Measurements from ENCODE around the gene NPTN. TPM values are rescaled to one million over a fixed set of nuclear protein-coding genes. Genes with fewer than 3 reads are reported as not detected.

The NPTN gene
- 115 and 164 TPM in 2 replicates for total RNA-seq (2014; rRNA removed)
- Bru-seq, nascent RNA = percentile 87 among the genes with signal in this experiment
- BruChase-seq, experiment 1, labeled RNA remaining after a 6-hour chase = percentile 78 among the genes with signal in this experiment
- BruChase-seq, experiment 2, labeled RNA remaining after a 2-hour chase = percentile 86 among the genes with signal in this experiment
- long read RNA-seq, transcript NPTN-202 (8 exons, 2,817 nt) = major isoform, 192 of 211 reads
- long read RNA-seq, partial matches to known transcripts = 5 of 211 reads
- long read RNA-seq, other reads (novel, unspliced or antisense) = 12 of 211 reads

DNA sequence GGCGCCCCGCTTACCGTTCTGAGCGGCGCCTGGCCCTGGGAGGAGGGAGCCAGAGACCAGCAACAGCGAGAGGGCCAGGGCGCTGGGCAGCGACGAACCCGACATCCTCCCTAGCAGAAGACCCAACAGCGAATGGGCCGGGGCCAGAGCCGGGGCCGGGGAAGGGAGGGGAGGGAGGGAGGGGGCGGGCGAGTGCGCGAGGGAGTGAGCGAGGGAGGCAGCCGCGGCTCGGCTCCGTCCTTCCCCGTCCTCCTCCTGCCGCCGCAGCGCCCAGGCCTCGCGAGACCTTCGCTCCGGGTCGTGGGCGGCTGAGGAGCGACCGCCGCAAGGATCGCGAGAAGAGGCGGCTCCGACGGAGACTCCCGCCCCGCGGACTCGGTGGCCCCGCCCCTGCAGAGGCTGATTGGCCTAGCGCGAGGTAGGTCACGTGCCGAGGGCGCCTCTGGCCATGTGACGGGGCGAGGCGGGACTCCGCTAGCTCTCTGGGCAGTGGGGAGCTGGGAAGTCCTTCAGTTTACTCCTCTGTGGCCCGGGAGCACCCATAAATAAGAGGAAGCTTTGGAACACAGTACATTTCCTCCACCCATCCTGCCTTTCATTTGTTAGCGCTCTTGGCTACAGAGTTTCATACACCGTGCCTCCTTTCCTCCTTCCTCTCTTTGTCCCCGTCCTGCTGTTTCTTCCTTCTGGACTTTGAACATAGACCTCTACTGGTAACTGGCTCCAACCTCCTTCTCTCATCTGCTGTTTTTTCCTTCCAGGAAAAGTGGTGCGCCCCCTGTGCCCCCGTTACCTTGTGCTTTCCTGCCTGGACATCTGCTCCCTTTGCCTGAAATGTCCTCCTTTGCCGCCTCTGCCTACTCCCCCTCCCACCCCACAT lies at the start of gene NPTN:
Gene NPTN, minus strand, starts transcription at position 279 of the 880 bp plus-strand sequence. Its CDS starts 174 bp downstream, at position 105.
- H3K4me1 ChIP-seq (ENCODE audit: insufficient read depth, low read length) = peaks cover 57% of the 10 kb centered on the region
- POLR2A ChIA-PET (ENCODE audit: unreplicated experiment) = interaction anchor here (0.6 to 0.7 kb wide), 4 partner anchors 24 to 80 kb away, joined by 3 to 5 read pairs (median 4); no protein-coding TSS in a partner anchor

GRCh38 chr15:73682600-73683090 lies 49.5 kb upstream of the NPTN start:
- H3K9me3 ChIP-seq (ENCODE audit: low read length) = no peaks in the 10 kb centered on the region
- no peaks in the 10 kb centered on the region for H3K27me3 ChIP-seq (ENCODE audit: low read length)
- no peaks in the 10 kb centered on the region for H3K36me3 ChIP-seq (ENCODE audit: low read depth, low read length)
- H3K4me2 ChIP-seq (ENCODE audit: low read length) = no peak overlapping the region
- no peak overlapping the region for H3K9ac ChIP-seq (ENCODE audit: low read length)
- TF ChIP-seq, protein P1, sequence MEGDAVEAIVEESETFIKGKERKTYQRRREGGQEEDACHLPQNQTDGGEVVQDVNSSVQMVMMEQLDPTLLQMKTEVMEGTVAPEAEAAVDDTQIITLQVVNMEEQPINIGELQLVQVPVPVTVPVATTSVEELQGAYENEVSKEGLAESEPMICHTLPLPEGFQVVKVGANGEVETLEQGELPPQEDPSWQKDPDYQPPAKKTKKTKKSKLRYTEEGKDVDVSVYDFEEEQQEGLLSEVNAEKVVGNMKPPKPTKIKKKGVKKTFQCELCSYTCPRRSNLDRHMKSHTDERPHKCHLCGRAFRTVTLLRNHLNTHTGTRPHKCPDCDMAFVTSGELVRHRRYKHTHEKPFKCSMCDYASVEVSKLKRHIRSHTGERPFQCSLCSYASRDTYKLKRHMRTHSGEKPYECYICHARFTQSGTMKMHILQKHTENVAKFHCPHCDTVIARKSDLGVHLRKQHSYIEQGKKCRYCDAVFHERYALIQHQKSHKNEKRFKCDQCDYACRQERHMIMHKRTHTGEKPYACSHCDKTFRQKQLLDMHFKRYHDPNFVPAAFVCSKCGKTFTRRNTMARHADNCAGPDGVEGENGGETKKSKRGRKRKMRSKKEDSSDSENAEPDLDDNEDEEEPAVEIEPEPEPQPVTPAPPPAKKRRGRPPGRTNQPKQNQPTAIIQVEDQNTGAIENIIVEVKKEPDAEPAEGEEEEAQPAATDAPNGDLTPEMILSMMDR (conservative IDR thresholded peaks at IDR 0.05; ENCODE audit: low read depth, low read length) = no peak
- TF ChIP-seq EZH2 (IDR thresholded peaks at IDR 0.05; ENCODE audit: low read length, unreplicated experiment) (no peak), EZH2phosphoT487 (IDR thresholded peaks at IDR 0.05; ENCODE audit: borderline replicate concordance, low read length) (no peak)
- peaks cover 11% of the 10 kb centered on the region; the same call in 1 of the 2 replicates for H4K20me1 ChIP-seq (ENCODE audit: low read length)
- H3K9me2 ChIP-seq (replicated peaks; ENCODE audit: low read length) = no peaks in the 10 kb centered on the region
- no peak for ATAC-seq
- DNase-seq = no peak
- intact Hi-C loops (cut with micrococcal nuclease) = loop anchor here (5.0 kb wide), 1 partner anchor 45 kb away; no protein-coding TSS in a partner anchor
- POLR2A ChIA-PET (ENCODE audit: unreplicated experiment) = no interaction called here
- H3K27ac ChIP-seq (ENCODE audit: low read length) = no peak overlapping the region
- peaks cover 40% of the 10 kb centered on the region for H3K4me1 ChIP-seq (ENCODE audit: insufficient read depth, low read length)
- H3F3A ChIP-seq (ENCODE audit: low read length, unreplicated experiment) = no peaks in the 10 kb centered on the region
- no peak overlapping the region for H3K4me3 ChIP-seq (ENCODE audit: low read length)
- CTCF ChIA-PET = interaction anchor here (1.5 kb wide), 1 partner anchor 17 kb away, joined by 5 read pairs; no protein-coding TSS in a partner anchor
- H3K79me2 ChIP-seq (ENCODE audit: low read length) = peaks cover 33% of the 10 kb centered on the region
- BruUV-seq (replicated peaks) = no TSS peak
- no peak overlapping the region for H2AFZ ChIP-seq (ENCODE audit: low read length)

More for the DNA sequence above, at the start of gene NPTN:
- Histone ChIP-seq H3F3A (ENCODE audit: low read length, unreplicated experiment) (peaks cover 6% of the 10 kb centered on the region), H3K9me3 (ENCODE audit: low read length) (no peaks in the 10 kb centered on the region), H3K27me3 (ENCODE audit: low read length) (no peaks in the 10 kb centered on the region), H4K20me1 (ENCODE audit: low read length) (peaks cover 38% of the 10 kb centered on the region), H3K9ac (ENCODE audit: low read length) (peak within 1 kb of the TSS; percentile 90), H3K79me2 (ENCODE audit: low read length) (peaks cover 45% of the 10 kb centered on the region), H3K4me3 (ENCODE audit: low read length) (peak within 1 kb of the TSS; percentile 90), H2AFZ (ENCODE audit: low read length) (0 out of 2 replicates have a peak within 1 kb of the TSS, but pooled peaks have one; percentile 16), H3K4me2 (ENCODE audit: low read length) (peak within 1 kb of the TSS; percentile 98), H3K27ac (ENCODE audit: low read length) (peak within 1 kb of the TSS; percentile 100), H3K9me2 (replicated peaks; ENCODE audit: low read length) (no peaks in the 10 kb centered on the region), H3K36me3 (ENCODE audit: low read depth, low read length) (no peaks in the 10 kb centered on the region)
- CTCF ChIA-PET = interaction anchor here (0.5 to 1.1 kb wide), 3 partner anchors 17 to 67 kb away, joined by 4 to 7 read pairs (median 5); no protein-coding TSS in a partner anchor
- TF ChIP-seq, protein P1 (conservative IDR thresholded peaks at IDR 0.05; ENCODE audit: low read depth, low read length) = no peak
- TF ChIP-seq EZH2phosphoT487 (IDR thresholded peaks at IDR 0.05; ENCODE audit: borderline replicate concordance, low read length) (no peak), EZH2 (IDR thresholded peaks at IDR 0.05; ENCODE audit: low read length, unreplicated experiment) (no peak)
- DNase-seq (peak; percentile 97), ATAC-seq (peak; percentile 78)
- intact Hi-C loops (cut with micrococcal nuclease) = loop anchor here (10.0 kb wide), 1 partner anchor 349 kb away; no protein-coding TSS in a partner anchor
- BruUV-seq (replicated peaks) = TSS peak; percentile 93

Measured in PC-3 (cell line).